ENCODE measurements around the gene UNC13C. TPM values are rescaled to one million over a fixed set of nuclear protein-coding genes. Genes with fewer than 3 reads are reported as not detected.

UNC13C gene
- total RNA-seq, 2 experiments from 2014 or later, result not detected

GRCh38 chr15:54564166-54564565 lies 585.9 kb downstream of the UNC13C start:
- H3K4me1 Mint-ChIP-seq, result no peaks in the 10 kb centered on the region
- H3K9me3 Mint-ChIP-seq, result no peaks in the 10 kb centered on the region
- no peak for DNase-seq
- H3K27me3 Mint-ChIP-seq, result no peaks in the 10 kb centered on the region
- ChIA-PET POLR2A (no interaction called here), CTCF (no interaction called here)
- no peaks in the 10 kb centered on the region for H3K36me3 Mint-ChIP-seq (ENCODE audit: low read depth)
- no peak overlapping the region for H3K4me3 Mint-ChIP-seq
- H3K27ac Mint-ChIP-seq, result no peak overlapping the region

DNA sequence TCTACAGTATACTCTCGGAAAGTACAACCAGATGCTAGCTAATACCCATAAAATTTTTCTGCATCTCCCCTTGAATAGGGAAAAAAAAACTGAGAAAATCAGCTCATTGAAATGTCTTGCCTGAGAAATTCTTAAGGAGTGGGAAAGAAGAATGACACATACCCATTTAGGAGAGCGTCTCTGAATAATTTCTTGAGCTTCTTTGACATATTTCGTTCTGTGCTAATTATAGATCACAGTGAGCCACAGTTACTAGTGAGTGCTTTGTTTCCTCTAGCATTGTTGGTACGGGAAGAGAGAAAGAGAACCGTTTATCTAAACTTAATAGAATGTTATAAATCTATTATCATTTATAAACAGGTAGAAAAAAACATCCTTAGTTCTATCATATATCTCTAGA lies 588.4 kb downstream of the UNC13C start:
- no peaks in the 10 kb centered on the region for H3K36me3 Mint-ChIP-seq (ENCODE audit: low read depth)
- H3K27me3 Mint-ChIP-seq, result no peaks in the 10 kb centered on the region
- H3K4me1 Mint-ChIP-seq, result no peaks in the 10 kb centered on the region

DNA sequence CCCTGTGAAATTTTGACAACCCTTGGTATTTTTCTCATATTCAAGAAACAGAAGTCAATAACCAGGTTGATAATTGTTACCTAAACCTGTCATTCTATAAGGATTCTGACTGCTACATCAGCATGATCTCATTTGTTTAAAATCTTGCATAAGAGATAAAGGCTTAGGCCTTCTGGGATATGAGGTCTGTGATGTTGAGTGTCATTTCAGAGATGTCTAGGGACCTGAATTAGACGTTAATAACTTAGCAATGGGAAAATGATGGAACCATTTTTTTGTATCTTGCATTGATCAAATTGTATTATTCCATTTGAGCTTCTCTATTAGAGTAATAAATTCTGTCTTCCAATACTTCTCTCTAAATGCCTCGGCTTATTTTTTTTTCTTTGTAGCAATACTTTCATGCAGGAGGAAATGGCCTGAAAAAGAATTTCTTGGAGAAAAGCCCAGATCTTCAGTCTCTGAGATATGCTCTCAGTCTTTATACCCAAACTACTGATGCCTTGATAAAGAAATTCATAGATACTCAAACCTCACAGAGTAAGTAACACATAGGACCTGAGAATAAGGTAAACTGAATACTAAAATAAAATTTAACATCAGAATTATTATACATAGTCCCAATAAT lies 589.3 kb downstream of the UNC13C start:
- Mint-ChIP-seq H3K4me3 (no peak overlapping the region), H3K9me3 (no peaks in the 10 kb centered on the region)
- POLR2A ChIA-PET, result no interaction called here

More for the DNA sequence above, 588.4 kb downstream of the UNC13C start:
- Mint-ChIP-seq H3K27ac (no peak overlapping the region), H3K9me3 (no peaks in the 10 kb centered on the region), H3K4me3 (no peak overlapping the region)
- CTCF ChIA-PET, result no interaction called here
- POLR2A ChIA-PET, result no interaction called here
- no peak for DNase-seq

DNA sequence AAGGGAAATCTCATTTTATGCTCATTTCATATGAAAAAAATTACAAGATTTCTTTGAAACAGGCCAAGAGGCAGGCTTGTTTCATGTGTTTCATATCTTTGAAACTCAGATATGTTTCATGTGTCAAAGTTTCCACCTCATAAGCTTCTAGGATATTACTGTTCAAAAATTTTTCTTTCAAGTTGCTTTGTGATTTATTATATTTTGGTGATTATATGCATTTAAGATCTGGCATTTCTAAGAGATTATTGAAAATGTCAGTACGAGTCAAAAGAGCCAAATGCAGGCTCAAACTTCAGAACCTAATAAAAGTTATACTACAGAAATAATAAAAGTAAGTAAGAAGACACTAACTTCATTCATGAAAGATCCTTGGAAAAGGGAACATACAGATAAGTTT lies 590.1 kb downstream of the UNC13C start:
- ChIA-PET CTCF (no interaction called here), POLR2A (no interaction called here)
- DNase-seq, result no peak
- Mint-ChIP-seq H3K4me3 (no peak overlapping the region), H3K4me1 (no peaks in the 10 kb centered on the region), H3K27me3 (no peaks in the 10 kb centered on the region), H3K27ac (no peak overlapping the region), H3K9me3 (no peaks in the 10 kb centered on the region), H3K36me3 (ENCODE audit: low read depth) (no peaks in the 10 kb centered on the region)

More for the DNA sequence above, 589.3 kb downstream of the UNC13C start:
- no peaks in the 10 kb centered on the region for H3K4me1 Mint-ChIP-seq
- no peaks in the 10 kb centered on the region for H3K27me3 Mint-ChIP-seq
- no peaks in the 10 kb centered on the region for H3K36me3 Mint-ChIP-seq (ENCODE audit: low read depth)
- CTCF ChIA-PET, result no interaction called here
- H3K27ac Mint-ChIP-seq, result no peak overlapping the region
- no peak for DNase-seq

GRCh38 chr15:54571576-54571975 lies 593.3 kb downstream of the UNC13C start:
- H3K36me3 Mint-ChIP-seq (ENCODE audit: low read depth), result no peaks in the 10 kb centered on the region
- H3K4me3 Mint-ChIP-seq, result no peak overlapping the region
- no peak for DNase-seq
- no peaks in the 10 kb centered on the region for H3K27me3 Mint-ChIP-seq
- H3K4me1 Mint-ChIP-seq, result no peaks in the 10 kb centered on the region
- no peaks in the 10 kb centered on the region for H3K9me3 Mint-ChIP-seq
- CTCF ChIA-PET, result no interaction called here
- H3K27ac Mint-ChIP-seq, result no peak overlapping the region
- POLR2A ChIA-PET, result no interaction called here

GRCh38 chr15:54575586-54575985 lies 597.3 kb downstream of the UNC13C start:
- no peaks in the 10 kb centered on the region for H3K4me1 Mint-ChIP-seq
- DNase-seq, result no peak
- POLR2A ChIA-PET, result no interaction called here
- H3K36me3 Mint-ChIP-seq (ENCODE audit: low read depth), result no peaks in the 10 kb centered on the region
- no peaks in the 10 kb centered on the region for H3K9me3 Mint-ChIP-seq
- CTCF ChIA-PET, result no interaction called here
- no peak overlapping the region for H3K4me3 Mint-ChIP-seq
- H3K27me3 Mint-ChIP-seq, result no peaks in the 10 kb centered on the region
- H3K27ac Mint-ChIP-seq, result no peak overlapping the region

DNA sequence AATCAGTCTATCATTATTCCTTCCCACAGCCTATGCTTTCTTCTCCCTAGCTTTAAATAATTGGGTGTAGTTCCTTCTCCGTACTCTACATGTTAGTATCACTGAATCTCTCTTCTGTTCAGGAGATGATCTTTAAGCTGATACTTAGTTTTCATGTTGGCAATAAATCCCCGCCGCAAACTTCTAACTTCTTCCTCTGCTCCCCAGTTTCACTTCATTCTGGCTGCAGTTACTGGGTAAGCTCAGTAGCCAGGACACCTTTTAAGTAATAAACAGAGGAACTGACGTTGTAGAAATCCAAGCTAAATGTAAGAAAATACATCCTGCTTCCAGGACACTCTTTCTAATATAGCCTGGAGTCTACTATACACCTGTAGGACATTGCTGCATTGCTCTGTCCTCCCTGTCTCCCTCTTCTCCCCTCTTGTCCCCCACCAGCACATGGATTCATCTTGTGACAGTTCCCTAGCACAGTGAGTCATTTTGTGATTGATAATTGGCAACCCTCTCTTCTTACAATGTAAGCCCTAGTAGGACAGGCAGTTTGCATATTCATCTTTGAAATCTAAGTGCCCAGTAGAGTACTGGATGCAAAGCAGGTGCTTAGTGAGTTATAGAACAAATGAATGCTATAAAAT lies 598.2 kb downstream of the UNC13C start:
- no peak overlapping the region for H3K27ac Mint-ChIP-seq
- no peaks in the 10 kb centered on the region for H3K36me3 Mint-ChIP-seq (ENCODE audit: low read depth)
- H3K27me3 Mint-ChIP-seq, result no peaks in the 10 kb centered on the region
- ChIA-PET CTCF (no interaction called here), POLR2A (no interaction called here)
- no peak for DNase-seq
- H3K4me3 Mint-ChIP-seq, result no peak overlapping the region
- H3K9me3 Mint-ChIP-seq, result no peaks in the 10 kb centered on the region
- no peaks in the 10 kb centered on the region for H3K4me1 Mint-ChIP-seq

GRCh38 chr15:54577476-54578250 lies 599.4 kb downstream of the UNC13C start:
- Mint-ChIP-seq H3K27me3 (no peaks in the 10 kb centered on the region), H3K4me3 (no peak overlapping the region), H3K9me3 (no peaks in the 10 kb centered on the region), H3K27ac (no peak overlapping the region), H3K4me1 (no peaks in the 10 kb centered on the region), H3K36me3 (ENCODE audit: low read depth) (no peaks in the 10 kb centered on the region)
- POLR2A ChIA-PET, result no interaction called here
- DNase-seq, result no peak
- CTCF ChIA-PET, result no interaction called here

DNA sequence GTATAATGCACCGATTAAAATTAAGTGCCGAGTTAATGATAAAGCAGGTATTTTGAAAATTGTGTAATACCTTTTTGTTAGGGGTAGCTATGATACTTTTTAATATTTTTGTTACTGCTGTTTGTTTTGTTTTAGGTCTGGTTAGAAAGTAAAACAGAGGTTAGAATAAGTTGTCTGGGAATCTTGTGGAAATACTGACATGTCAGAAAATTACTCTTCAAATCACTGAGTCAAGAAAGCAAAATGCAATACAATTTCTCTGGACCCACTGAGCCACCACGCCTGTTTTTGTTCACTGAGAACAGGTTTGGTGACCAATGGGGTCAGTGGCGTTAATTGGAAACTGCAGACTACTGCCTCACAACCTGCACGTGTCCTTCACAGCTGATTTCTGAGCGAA lies 601.6 kb downstream of the UNC13C start:
- Mint-ChIP-seq H3K9me3 (no peaks in the 10 kb centered on the region), H3K4me1 (no peaks in the 10 kb centered on the region), H3K4me3 (no peak overlapping the region), H3K36me3 (ENCODE audit: low read depth) (no peaks in the 10 kb centered on the region), H3K27ac (no peak overlapping the region), H3K27me3 (no peaks in the 10 kb centered on the region)
- POLR2A ChIA-PET, result no interaction called here
- CTCF ChIA-PET, result no interaction called here
- DNase-seq, result no peak

DNA sequence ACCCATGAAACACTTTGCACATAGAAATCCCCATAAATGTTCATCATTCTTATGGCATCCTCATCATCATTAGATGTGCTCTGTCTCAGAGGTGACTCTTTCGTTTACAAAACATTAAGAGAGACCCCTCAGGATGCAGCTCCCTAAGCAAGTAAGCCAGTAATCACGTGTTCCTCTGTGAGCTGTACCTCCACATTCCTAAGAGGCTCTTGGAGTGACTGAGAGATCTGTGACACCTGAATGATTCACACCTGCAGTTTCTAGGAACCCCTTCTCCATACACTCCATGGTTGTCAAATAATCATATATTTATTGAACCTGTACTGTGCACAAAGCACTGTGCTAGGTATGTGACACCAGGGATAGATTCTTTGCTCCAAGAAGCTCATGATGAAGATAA lies 602.4 kb downstream of the UNC13C start:
- Mint-ChIP-seq H3K36me3 (ENCODE audit: low read depth) (no peaks in the 10 kb centered on the region), H3K27me3 (no peaks in the 10 kb centered on the region), H3K4me3 (no peak overlapping the region), H3K4me1 (no peaks in the 10 kb centered on the region), H3K9me3 (no peaks in the 10 kb centered on the region), H3K27ac (no peak overlapping the region)
- CTCF ChIA-PET, result no interaction called here
- DNase-seq, result no peak
- POLR2A ChIA-PET, result no interaction called here

- CTCF ChIA-PET, result no interaction called here
- POLR2A ChIA-PET, result no interaction called here
- H3K4me1 Mint-ChIP-seq, result no peaks in the 10 kb centered on the region
- no peaks in the 10 kb centered on the region for H3K27me3 Mint-ChIP-seq
- no peaks in the 10 kb centered on the region for H3K36me3 Mint-ChIP-seq (ENCODE audit: low read depth)
- H3K9me3 Mint-ChIP-seq, result no peaks in the 10 kb centered on the region
- no peak overlapping the region for H3K4me3 Mint-ChIP-seq
- H3K27ac Mint-ChIP-seq, result no peak overlapping the region
- DNase-seq, result no peak
Observed at GRCh38 chr15:54582863-54583643, 604.8 kb downstream of the UNC13C start.

DNA sequence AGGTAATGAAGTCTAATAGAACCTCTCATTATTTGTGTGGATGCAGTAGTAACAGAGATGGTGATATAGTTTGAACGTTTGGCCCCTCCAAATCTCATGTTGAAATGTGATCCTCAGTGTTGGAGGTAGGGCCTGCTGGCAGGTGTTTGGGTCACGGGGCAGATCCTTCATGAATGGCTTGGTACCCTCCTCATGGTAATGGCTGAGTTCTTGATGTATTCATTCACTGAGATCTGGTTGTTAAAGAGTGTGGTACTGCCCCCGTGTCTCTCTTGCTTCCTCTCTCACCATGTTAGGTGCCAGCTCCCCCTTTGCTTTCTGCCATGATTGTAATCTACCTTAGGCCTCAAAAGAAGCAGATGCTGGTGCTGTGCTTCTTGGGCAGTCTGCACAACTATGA lies 606.8 kb downstream of the UNC13C start:
- Mint-ChIP-seq H3K4me3 (no peak overlapping the region), H3K9me3 (no peaks in the 10 kb centered on the region), H3K27ac (no peak overlapping the region), H3K4me1 (no peaks in the 10 kb centered on the region), H3K36me3 (ENCODE audit: low read depth) (no peaks in the 10 kb centered on the region), H3K27me3 (no peaks in the 10 kb centered on the region)
- DNase-seq, result no peak
- CTCF ChIA-PET, result no interaction called here
- POLR2A ChIA-PET, result no interaction called here

DNA sequence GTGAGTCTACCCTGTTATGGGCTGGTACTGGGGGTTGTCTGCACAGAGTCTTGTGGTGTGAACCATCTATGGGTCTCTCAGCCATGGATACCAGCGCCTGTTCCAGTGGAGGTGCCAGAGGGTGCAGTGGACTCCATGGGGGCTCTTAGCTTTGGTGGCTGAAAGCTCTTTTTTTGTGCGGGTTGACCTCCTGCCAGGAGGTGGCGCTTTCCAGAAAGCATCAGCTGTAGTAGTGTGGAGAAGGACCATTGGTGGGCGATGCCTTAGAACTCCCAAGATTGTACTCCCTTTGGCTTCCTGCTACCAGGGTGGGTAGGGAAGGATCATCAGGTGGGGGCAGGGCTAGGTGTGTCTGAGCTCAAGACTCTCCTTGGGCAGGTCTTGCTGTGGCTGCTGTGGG lies 615.9 kb downstream of the UNC13C start:
- Mint-ChIP-seq H3K27ac (no peak overlapping the region), H3K4me1 (no peaks in the 10 kb centered on the region), H3K36me3 (ENCODE audit: low read depth) (no peaks in the 10 kb centered on the region), H3K9me3 (peaks cover 2% of the 10 kb centered on the region), H3K27me3 (no peaks in the 10 kb centered on the region), H3K4me3 (no peak overlapping the region)
- no peak for DNase-seq
- POLR2A ChIA-PET, result no interaction called here
- CTCF ChIA-PET, result no interaction called here

All from activated CD4-positive, alpha-beta memory T cell treated with anti-CD3 and anti-CD28 coated beads, Interleukin-2, amount 10 ng/mL, durations not matched to agents 7 days and 5 days (primary cell).